NCI-H2196 (cell line): ENCODE data around the gene CCR7.
"Not testable (repeated sequence)": the region's sequence is repeated elsewhere in the genome, so short reads cannot be mapped to it uniquely, and the experiment has no call there.

Experiments used
- DNase-seq: peaks from one replicate; lab custom pipeline; 2025; ENCODE audit not compliant: unreplicated experiment; lab: John Stamatoyannopoulos, UW

The CCR7 gene

GRCh38 chr17:40551879-40552768 lies 13.1 kb downstream of the CCR7 start:
- DNase-seq = no peak

- no peak for DNase-seq
Observed at GRCh38 chr17:40551091-40551878, 14.0 kb downstream of the CCR7 start.

- no peak for DNase-seq
Observed at GRCh38 chr17:40550608-40551007, 14.7 kb downstream of the CCR7 start.

GRCh38 chr17:40548982-40549685 lies 16.1 kb downstream of the CCR7 start:
- DNase-seq = peak; percentile 60

- no peak for DNase-seq
Observed at GRCh38 chr17:40548491-40548981, 16.7 kb downstream of the CCR7 start.

GRCh38 chr17:40547785-40548478 lies 17.3 kb downstream of the CCR7 start:
- DNase-seq = no peak

GRCh38 chr17:40547079-40547784 lies 18.0 kb downstream of the CCR7 start:
- DNase-seq = peak; percentile 87

- DNase-seq = not testable (repeated sequence)
Observed at GRCh38 chr17:40546497-40546896, 18.8 kb downstream of the CCR7 start.

- DNase-seq = no peak
Observed at GRCh38 chr17:40545660-40546059, 19.6 kb downstream of the CCR7 start.

GRCh38 chr17:40542558-40543411 lies 22.5 kb downstream of the CCR7 start:
- DNase-seq = no peak

- no peak for DNase-seq
Observed at GRCh38 chr17:40541873-40542557, 23.3 kb downstream of the CCR7 start.

GRCh38 chr17:40541060-40541872 lies 24.0 kb downstream of the CCR7 start:
- DNase-seq = no peak

- no peak for DNase-seq
Observed at GRCh38 chr17:40540448-40540847, 24.8 kb downstream of the CCR7 start.

- DNase-seq = no peak
Observed at GRCh38 chr17:40539711-40540411, 25.4 kb downstream of the CCR7 start.

GRCh38 chr17:40538936-40539705 lies 26.2 kb downstream of the CCR7 start:
- no peak for DNase-seq
